ENCODE results near the gene PCDHAC2. TPM values are rescaled to one million over a fixed set of nuclear protein-coding genes. Genes with fewer than 3 reads are reported as not detected.

Gene PCDHAC2
- total RNA-seq, 4 donors from 2014 or later: 2.0 to 5.4 (median 3.4) TPM

GRCh38 chr5:140992828-140993227, 26.6 kb downstream of the PCDHAC2 start:
- H3K9me3 ChIP-seq: no peaks in the 10 kb centered on the region
- no peaks in the 10 kb centered on the region for H3K36me3 ChIP-seq
- H3K4me3 ChIP-seq (replicated peaks in 1 of 3): no peak overlapping the region
- 66 to 78% methylated on average over 2 of the region's 2 CpGs for WGBS, 2 donors
- DNase-seq: no peak
- no peak overlapping the region for H3K27ac ChIP-seq
- intact Hi-C loops (cut with DNase I): no loop called here
- H3K27me3 ChIP-seq: no peaks in the 10 kb centered on the region
- no peak for TF ChIP-seq POLR2A (IDR thresholded peaks at IDR 0.05)
- TF ChIP-seq CTCF (IDR thresholded peaks at IDR 0.05): no peak
- H3K4me1 ChIP-seq: peaks cover 6 to 17% of the 10 kb centered on the region in 2 donors

GRCh38 chr5:140996060-140996459, 29.8 kb downstream of the PCDHAC2 start:
- no peaks in the 10 kb centered on the region for H3K9me3 ChIP-seq
- no peaks in the 10 kb centered on the region for H3K36me3 ChIP-seq
- no peak overlapping the region for H3K4me3 ChIP-seq (replicated peaks in 1 of 3)
- TF ChIP-seq CTCF (IDR thresholded peaks at IDR 0.05): no peak
- no peak for TF ChIP-seq POLR2A (IDR thresholded peaks at IDR 0.05)
- DNase-seq: peak; percentile 27 to 32
- H3K27ac ChIP-seq: no peak overlapping the region
- no peaks in the 10 kb centered on the region for H3K27me3 ChIP-seq
- 78 to 83% methylated on average over 1 of the region's 1 CpG for WGBS, 2 donors
- intact Hi-C loops (cut with DNase I): no loop called here
- peaks cover 0 to 7% of the 10 kb centered on the region in 2 donors for H3K4me1 ChIP-seq

GRCh38 chr5:140998921-140999410, 32.7 kb downstream of the PCDHAC2 start:
- H3K4me3 ChIP-seq (replicated peaks in 1 of 3): no peak overlapping the region
- WGBS, 2 donors: 71 to 78% methylated on average over 2 of the region's 2 CpGs
- no peaks in the 10 kb centered on the region for H3K9me3 ChIP-seq
- intact Hi-C loops (cut with DNase I): no loop called here
- DNase-seq: no peak
- no peaks in the 10 kb centered on the region for H3K27me3 ChIP-seq
- peaks cover 8 to 35% of the 10 kb centered on the region in 2 donors for H3K4me1 ChIP-seq
- no peaks in the 10 kb centered on the region for H3K36me3 ChIP-seq
- H3K27ac ChIP-seq: no peak overlapping the region
- TF ChIP-seq CTCF (IDR thresholded peaks at IDR 0.05): no peak
- no peak for TF ChIP-seq POLR2A (IDR thresholded peaks at IDR 0.05)

GRCh38 chr5:141001446-141001843, 35.2 kb downstream of the PCDHAC2 start:
- H3K4me1 ChIP-seq: peaks cover 15 to 38% of the 10 kb centered on the region in 2 donors
- TF ChIP-seq POLR2A (IDR thresholded peaks at IDR 0.05) (no peak), CTCF (IDR thresholded peaks at IDR 0.05) (no peak)
- H3K36me3 ChIP-seq: no peaks in the 10 kb centered on the region
- H3K4me3 ChIP-seq (replicated peaks in 1 of 3): peak overlapping the region in 1 of 3 donors; percentile 13
- H3K27me3 ChIP-seq: no peaks in the 10 kb centered on the region
- 5 to 6% methylated on average over 9 of the region's 9 CpGs for WGBS, 2 donors
- H3K9me3 ChIP-seq: no peaks in the 10 kb centered on the region
- DNase-seq: peak; percentile 55 to 64
- peak overlapping the region in 2 of 3 donors; percentile 26 to 33 for H3K27ac ChIP-seq
- intact Hi-C loops (cut with DNase I): no loop called here

- H3K9me3 ChIP-seq: no peaks in the 10 kb centered on the region
- peak overlapping the region; percentile 13 to 33 (median 26) for H3K27ac ChIP-seq
- TF ChIP-seq CTCF (IDR thresholded peaks at IDR 0.05): no peak
- no peak for TF ChIP-seq POLR2A (IDR thresholded peaks at IDR 0.05)
- H3K36me3 ChIP-seq: no peaks in the 10 kb centered on the region
- intact Hi-C loops (cut with DNase I): no loop called here
- DNase-seq: peak; percentile 52 to 54
- H3K4me1 ChIP-seq: peaks cover 15 to 38% of the 10 kb centered on the region in 2 donors
- H3K4me3 ChIP-seq (replicated peaks in 1 of 3): peak overlapping the region in 2 of 3 donors; percentile 4 to 13
- H3K27me3 ChIP-seq: no peaks in the 10 kb centered on the region
- 7 to 8% methylated on average over 19 of the region's 19 CpGs for WGBS, 2 donors
Observed at GRCh38 chr5:141001844-141002604, 35.7 kb downstream of the PCDHAC2 start.

Measured in thyroid gland (tissue), 4 donors.